ENCODE measurements around the gene MAP1S.
A peak's percentile ranks its signal among the peaks of the same experiment; 100 is the strongest.

MAP1S gene

GRCh38 chr19:17741456-17741855, 22.2 kb downstream of the MAP1S start:
- DNase-seq: no peak

GRCh38 chr19:17743874-17744580, 24.7 kb downstream of the MAP1S start:
- no peak for DNase-seq

GRCh38 chr19:17747205-17748098, 28.2 kb downstream of the MAP1S start:
- peak; percentile 97 for DNase-seq

GRCh38 chr19:17748884-17749638, 29.8 kb downstream of the MAP1S start:
- DNase-seq: no peak

- no peak for DNase-seq
Measured at GRCh38 chr19:17749912-17750317, 30.6 kb downstream of the MAP1S start.

- DNase-seq: no peak
Measured at GRCh38 chr19:17751103-17751911, 32.0 kb downstream of the MAP1S start, which contains the start of gene FCHO1. TSS of gene FCHO1 (plus strand) at chr19:17751477. CDS start at chr19:17755165, 3,688 bp downstream.

GRCh38 chr19:17751912-17752273, 32.6 kb downstream of the MAP1S start:
- DNase-seq: no peak

GRCh38 chr19:17752865-17753639, 33.8 kb downstream of the MAP1S start:
- no peak for DNase-seq

GRCh38 chr19:17753976-17754375, 34.7 kb downstream of the MAP1S start:
- peak; percentile 58 for DNase-seq

GRCh38 chr19:17754634-17755442, 35.6 kb downstream of the MAP1S start:
- no peak for DNase-seq

- no peak for DNase-seq
Measured at GRCh38 chr19:17755443-17755890, 36.2 kb downstream of the MAP1S start.

GRCh38 chr19:17755977-17756670, 36.8 kb downstream of the MAP1S start:
- peak; percentile 69 for DNase-seq

GRCh38 chr19:17757125-17757524, 37.8 kb downstream of the MAP1S start:
- no peak for DNase-seq

GRCh38 chr19:17758515-17758914, 39.2 kb downstream of the MAP1S start:
- no peak for DNase-seq

- DNase-seq: no peak
Measured at GRCh38 chr19:17761148-17761547, 41.9 kb downstream of the MAP1S start.

GRCh38 chr19:17762505-17763229, 43.4 kb downstream of the MAP1S start:
- peak; percentile 98 for DNase-seq

- DNase-seq: no peak
Measured at GRCh38 chr19:17764348-17764747, 45.1 kb downstream of the MAP1S start.

- no peak for DNase-seq
Measured at GRCh38 chr19:17765069-17765618, 45.9 kb downstream of the MAP1S start.

All from NCI-H146 (cell line).